Stimulated activated naive CD4-positive, alpha-beta T cell treated with Interleukin-2 at 50 U/mL for 16 hours (primary cell): Measurements from ENCODE around the gene OR51B4.
"Not testable (repeated sequence)": the region's sequence is repeated elsewhere in the genome, so short reads cannot be mapped to it uniquely, and the experiment has no call there.

Experiments used
- DNase-seq: peaks from one replicate; lab custom pipeline; 2025; lab: John Stamatoyannopoulos, UW

Gene OR51B4

GRCh38 chr11:5301846-5302245 lies at the start of gene OR51B4:
Gene OR51B4 (minus strand): TSS chr11:5301946. CDS start chr11:5301946, 0 bp downstream.
- DNase-seq, result no peak

GRCh38 chr11:5351208-5351607 lies 49.5 kb upstream of the OR51B4 start, which contains the start of gene OR51B6:
Gene OR51B6 (plus strand): TSS chr11:5351508. CDS start chr11:5351508, 0 bp downstream.
- DNase-seq, result no peak

- DNase-seq, result no peak
Measured at GRCh38 chr11:5349550-5349949, 47.8 kb upstream of the OR51B4 start.

DNA sequence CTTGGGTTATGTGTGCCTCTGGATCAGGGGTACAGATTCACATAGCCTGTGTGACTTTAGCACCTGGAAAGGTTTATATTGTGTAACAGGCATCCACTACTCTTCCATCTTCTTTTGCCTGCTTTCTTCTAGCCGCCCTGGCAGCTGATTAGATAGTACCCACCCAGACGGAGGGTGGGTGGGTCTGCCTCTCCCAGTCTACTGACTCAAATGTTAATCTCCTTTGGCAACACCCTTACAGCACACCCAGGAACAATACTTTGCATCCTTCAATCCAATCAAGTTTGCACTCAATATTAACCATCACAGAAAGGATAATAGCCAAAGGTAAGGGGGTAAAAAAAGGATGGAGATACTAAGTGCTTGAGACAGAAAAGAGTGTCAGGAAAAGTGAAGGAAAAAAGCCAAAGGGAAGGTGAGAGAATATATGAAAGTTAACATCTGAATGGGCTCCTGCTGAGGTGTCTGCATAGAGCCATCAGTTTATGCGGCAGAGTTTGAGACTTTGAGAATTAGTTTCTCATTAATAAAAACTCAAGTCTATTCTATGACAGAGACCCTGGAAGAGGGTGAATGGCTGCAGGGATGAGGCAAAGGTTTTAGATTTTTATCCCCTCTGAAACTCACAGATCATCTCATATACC lies 46.9 kb upstream of the OR51B4 start:
- no peak for DNase-seq

DNA sequence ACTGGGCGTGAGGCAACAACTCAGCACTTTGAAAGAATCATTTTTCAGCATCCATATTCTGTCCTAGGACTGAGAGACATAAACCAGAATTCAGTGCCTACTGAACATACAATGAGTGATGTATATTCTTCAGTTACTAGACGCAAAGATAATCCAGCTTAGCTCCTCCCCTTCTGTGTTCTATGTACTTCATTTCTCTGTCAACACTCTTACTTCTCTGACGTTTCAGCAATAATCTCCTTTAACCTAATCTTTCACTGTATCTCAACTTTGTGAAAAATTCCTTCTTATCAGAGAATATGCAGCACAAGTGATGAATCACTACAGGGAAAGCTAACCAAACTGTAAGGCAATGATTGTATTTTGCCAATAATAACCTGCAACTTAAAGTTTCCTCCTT lies 44.1 kb upstream of the OR51B4 start:
- no peak for DNase-seq

GRCh38 chr11:5343474-5344335 lies 42.0 kb upstream of the OR51B4 start, which contains the start of gene OR51B5:
Gene OR51B5 (minus strand): TSS chr11:5343524. CDS start chr11:5343524, 0 bp downstream.
- DNase-seq, result no peak

DNA sequence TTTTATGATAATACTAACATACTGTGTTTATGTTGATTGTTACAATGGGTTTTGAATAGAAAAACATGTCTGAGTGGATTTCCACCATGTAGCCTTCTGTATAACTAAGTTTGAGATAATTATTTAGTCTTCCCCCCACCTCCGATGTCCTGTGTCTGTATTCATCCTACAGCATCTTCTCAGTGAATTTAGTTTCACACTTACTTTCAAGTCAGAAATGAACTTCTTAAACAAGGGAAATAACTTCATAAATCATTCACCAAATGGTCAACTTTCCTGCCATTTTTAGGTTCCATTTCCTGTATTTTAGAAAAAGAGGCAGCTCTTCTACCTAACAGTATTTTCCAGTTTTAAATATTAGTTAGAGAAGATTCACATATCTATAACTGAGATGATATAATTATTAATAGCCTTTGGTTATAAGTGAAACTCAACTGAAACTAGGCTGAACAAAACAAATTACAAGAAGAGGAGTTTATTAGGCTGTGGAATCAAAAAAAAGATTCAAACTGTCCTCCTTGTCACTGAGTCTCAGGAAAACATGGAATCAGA lies 38.1 kb upstream of the OR51B4 start:
- no peak for DNase-seq

GRCh38 chr11:5337253-5337652 lies 35.5 kb upstream of the OR51B4 start:
- not testable (repeated sequence) for DNase-seq

GRCh38 chr11:5336331-5336730 lies 34.6 kb upstream of the OR51B4 start:
- no peak for DNase-seq

- DNase-seq, result no peak
Measured at GRCh38 chr11:5335170-5335569, 33.4 kb upstream of the OR51B4 start.

DNA sequence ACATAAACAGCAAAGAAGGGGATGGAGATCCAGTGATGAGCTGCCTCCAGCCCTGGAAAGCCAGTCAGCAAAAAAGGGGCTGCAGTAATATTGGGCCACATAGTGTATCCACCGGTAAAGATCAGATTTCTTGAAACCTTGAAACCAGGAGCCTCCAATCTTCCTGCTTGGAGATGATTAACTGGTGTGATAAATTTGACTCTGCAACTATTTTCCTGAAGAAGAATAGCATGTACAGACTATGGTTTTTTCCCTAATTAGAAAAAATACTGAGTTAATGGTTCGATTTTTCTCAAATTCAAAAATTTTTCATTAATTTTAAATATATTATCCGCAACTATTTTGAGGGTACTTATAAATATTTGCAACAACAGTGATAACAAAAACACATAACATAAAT lies 22.5 kb upstream of the OR51B4 start, which contains the start of gene OR51B2:
TSS of gene OR51B2 (minus strand) at position 101 of the 400 bp plus-strand sequence. CDS start at position 101, 0 bp downstream.
- no peak for DNase-seq

GRCh38 chr11:5317292-5317691 lies 15.5 kb upstream of the OR51B4 start:
- no peak for DNase-seq

GRCh38 chr11:5313326-5314023 lies 11.7 kb upstream of the OR51B4 start:
- not testable (repeated sequence) for DNase-seq

DNA sequence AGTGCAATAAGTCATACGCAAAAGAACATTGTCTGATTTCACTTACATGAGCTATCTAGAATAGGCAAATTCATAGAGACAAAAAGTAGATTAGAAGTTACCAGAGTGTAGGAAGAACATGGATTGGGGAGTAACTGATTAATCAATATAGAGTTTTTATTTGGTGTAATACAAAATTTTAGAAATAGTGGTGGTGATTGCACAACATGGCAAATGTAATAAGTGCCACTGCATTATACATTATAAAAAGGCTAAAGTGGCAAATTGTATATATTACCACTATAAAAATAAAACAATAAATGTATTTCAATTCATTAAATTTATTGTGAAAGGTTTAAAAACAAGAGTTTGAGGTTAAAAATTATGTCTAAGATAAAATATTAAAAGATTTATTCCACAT lies 8.7 kb upstream of the OR51B4 start:
- DNase-seq, result no peak

DNA sequence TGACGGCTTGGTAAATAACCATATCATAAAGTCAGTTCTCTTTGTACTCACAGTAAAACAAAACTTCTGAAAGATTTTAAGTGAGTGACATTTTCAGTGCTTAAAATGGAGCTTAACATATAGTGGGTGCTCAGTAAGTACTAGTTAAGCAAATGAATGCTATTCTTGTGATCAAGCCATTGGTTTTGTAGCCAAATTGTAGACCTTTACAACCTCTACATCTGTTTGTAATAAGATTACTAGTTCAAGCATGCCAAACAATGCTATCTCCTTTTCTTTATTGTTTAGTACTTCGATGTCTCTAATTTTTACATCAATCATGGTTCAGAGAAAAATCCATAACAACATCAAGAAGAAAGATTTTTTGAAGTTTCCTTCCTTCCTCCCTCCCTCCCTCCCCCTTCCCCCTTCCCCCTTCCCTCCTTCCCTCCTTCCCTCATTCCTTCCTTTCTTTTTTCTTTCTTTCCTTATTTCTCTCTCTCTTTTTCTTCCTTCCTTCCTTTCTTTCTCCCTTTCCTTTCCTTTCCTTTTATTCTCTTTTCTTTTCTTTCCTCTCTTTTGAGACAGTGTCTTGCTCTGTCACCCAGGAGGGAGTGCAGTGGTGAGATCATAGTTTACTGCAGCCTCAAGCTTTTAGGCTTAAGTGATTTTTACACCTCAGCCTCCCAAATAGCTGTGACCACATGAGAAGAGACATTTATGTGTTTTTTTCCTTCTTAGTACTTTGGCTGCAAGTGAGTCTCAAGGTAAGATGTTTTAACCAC lies 5.7 kb upstream of the OR51B4 start:
- no peak for DNase-seq

GRCh38 chr11:5304046-5304445 lies 2.3 kb upstream of the OR51B4 start:
- no peak for DNase-seq

GRCh38 chr11:5303626-5304025 lies 1.9 kb upstream of the OR51B4 start:
- DNase-seq, result no peak

- no peak for DNase-seq
Measured at GRCh38 chr11:5300251-5300650, 1.5 kb downstream of the OR51B4 start.

DNA sequence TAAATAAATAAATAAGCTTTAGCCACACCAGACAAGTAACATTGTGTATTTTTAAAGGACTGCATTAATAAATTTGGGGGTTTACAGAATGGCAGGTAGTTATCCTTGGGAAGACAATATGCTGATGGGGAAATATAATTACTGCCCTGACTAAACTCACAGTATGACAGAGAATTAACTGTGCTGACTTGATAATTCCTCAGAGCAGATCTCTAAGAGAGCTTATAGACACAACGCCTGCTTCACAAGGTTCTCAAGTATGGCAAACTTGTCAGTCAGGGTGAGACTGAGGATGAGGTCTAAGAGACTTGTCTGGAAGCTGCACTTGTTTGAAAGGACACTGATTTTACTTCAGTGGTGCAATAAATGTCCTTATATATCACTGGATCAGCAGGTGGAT lies 3.3 kb downstream of the OR51B4 start:
- no peak for DNase-seq

DNA sequence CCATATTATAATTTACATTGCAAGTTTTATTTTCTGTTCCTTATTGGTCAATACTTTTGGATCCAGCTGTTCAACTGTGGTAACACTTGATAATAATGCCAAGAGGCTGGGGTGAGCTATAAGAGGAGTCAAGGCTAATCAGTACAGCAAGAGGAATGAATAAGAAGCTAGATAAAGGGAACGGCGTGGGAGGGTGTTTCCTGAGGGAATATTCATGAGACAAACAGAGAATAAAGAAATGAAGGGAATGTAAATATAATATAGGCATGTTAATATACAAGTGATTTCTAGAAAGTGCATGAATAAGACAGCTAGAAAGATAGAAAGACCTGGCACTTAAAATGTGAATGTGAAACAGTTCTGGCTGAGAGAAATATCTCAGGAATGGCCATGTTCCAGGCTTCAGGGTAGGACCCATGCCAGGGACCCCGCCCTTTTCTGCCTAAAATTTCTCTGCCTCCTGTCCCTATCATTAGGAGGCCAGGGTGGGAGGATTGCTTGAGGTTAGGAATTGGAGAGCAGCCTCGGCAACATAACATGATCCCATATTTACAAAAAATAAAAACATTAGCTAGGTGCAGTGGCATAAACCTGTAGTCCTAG lies 3.9 kb downstream of the OR51B4 start:
- DNase-seq, result no peak
